Caco-2 (cell line): Measurements from ENCODE around the gene PKM. TPM values are rescaled to one million over a fixed set of nuclear protein-coding genes. Genes with fewer than 3 reads are reported as not detected.

Source experiments
- BruUV-seq: library from RNA; stranded (reverse); fragments of 400-500 nt; replicated peaks from 2 replicates; lab custom pipeline; 2021; lab: Mats Ljungman, UMichigan
- CTCF ChIA-PET: fragments of 300-600 bp; sonication (Branson Sonifier 250); formaldehyde crosslinking; loops from one replicate; lab custom pipeline; 2022; ENCODE audit warnings: antibody characterized with exemption; lab: Charles Lee
- POLR2A ChIA-PET: fragments of 300-600 bp; sonication (Branson Sonifier 250); formaldehyde crosslinking; loops from one replicate; lab custom pipeline; 2022; ENCODE audit warnings: antibody characterized with exemption; lab: Charles Lee
- DNase-seq, 2 experiments: peaks; one replicate each; pipeline versions ENCODE4 v3.0.0 to v3.0.0-alpha.2; 2020 to 2022
- H3K27me3 ChIP-seq: replicated peaks from 2 replicates; pipeline ENCODE4 v1.6.0; 2011; ENCODE audit warnings: low read length; ENCODE audit not compliant: control insufficient read depth, insufficient read depth
- H3K36me3 ChIP-seq: 2 replicates; pipeline ENCODE4 v1.5.1; 2011; ENCODE audit warnings: low read length; ENCODE audit not compliant: control insufficient read depth, insufficient read depth
- H3K4me1 ChIP-seq: fragments of 250-450 bp; sonication (Bioruptor Pico); 2 replicates; pipeline ENCODE4 v1.5.1; 2020; ENCODE audit warnings: mild to moderate bottlenecking
- H3K4me3 ChIP-seq: 2 replicates; pipeline ENCODE4 v1.5.1; 2011; ENCODE audit warnings: low read depth, mild to moderate bottlenecking, control low read depth, low read length
- H3K9me3 ChIP-seq: fragments of 250-450 bp; sonication (Bioruptor Pico); 2 replicates; pipeline ENCODE4 v1.5.1; 2020; ENCODE audit warnings: mild to moderate bottlenecking, moderate library complexity
- H3K27ac Mint-ChIP-seq: one replicate; pipeline ENCODE4 v1.8.0; 2022; ENCODE audit warnings: mixed read lengths; ENCODE audit not compliant: unreplicated experiment
- H3K27me3 Mint-ChIP-seq: one replicate; pipeline ENCODE4 v1.8.0; 2022; ENCODE audit warnings: mixed read lengths; ENCODE audit not compliant: insufficient read depth, unreplicated experiment
- H3K36me3 Mint-ChIP-seq: one replicate; pipeline ENCODE4 v1.8.0; 2022; ENCODE audit warnings: mild to moderate bottlenecking, mixed read lengths; ENCODE audit not compliant: insufficient read depth, unreplicated experiment
- H3K4me1 Mint-ChIP-seq: one replicate; pipeline ENCODE4 v1.8.0; 2022; ENCODE audit warnings: low read depth, mixed read lengths; ENCODE audit not compliant: unreplicated experiment
- H3K4me3 Mint-ChIP-seq: one replicate; pipeline ENCODE4 v1.8.0; 2022; ENCODE audit warnings: mild to moderate bottlenecking, moderate library complexity, mixed read lengths; ENCODE audit not compliant: unreplicated experiment
- H3K9me3 Mint-ChIP-seq: one replicate; pipeline ENCODE4 v1.8.0; 2022; ENCODE audit warnings: mixed read lengths; ENCODE audit not compliant: unreplicated experiment
- CTCF ChIP-seq, 2 experiments: fragments of 200-600 bp in 1 of 2; IDR thresholded peaks; 1 replicate in 1 of 2; 2 replicates in 1 of 2; pipeline versions ENCODE4 v1.5.1 to v1.8.0; 2011 to 2022; ENCODE audit warnings: antibody characterized with exemption in 1 of 2, control low read depth in 1 of 2, inconsistent platforms in 1 of 2, low read depth in 1 of 2, low read length in 1 of 2, mild to moderate bottlenecking in 1 of 2, moderate library complexity in 1 of 2; ENCODE audit not compliant: insufficient read depth in 1 of 2, severe bottlenecking in 1 of 2, unreplicated experiment in 1 of 2
- intact Hi-C: fragments of 100-400 bp; cut with micrococcal nuclease; formaldehyde crosslinking; loops from one replicate; pipeline ENCODE4 v1.10.0; 2022; ENCODE audit not compliant: unreplicated experiment
- total RNA-seq: library from RNA; stranded (reverse); gene quantifications from 2 replicates; pipeline ENCODE4 v1.2.3, GENCODE V29; 2022

PKM gene
- total RNA-seq, 1 experiment from 2014 or later: 733 TPM

DNA sequence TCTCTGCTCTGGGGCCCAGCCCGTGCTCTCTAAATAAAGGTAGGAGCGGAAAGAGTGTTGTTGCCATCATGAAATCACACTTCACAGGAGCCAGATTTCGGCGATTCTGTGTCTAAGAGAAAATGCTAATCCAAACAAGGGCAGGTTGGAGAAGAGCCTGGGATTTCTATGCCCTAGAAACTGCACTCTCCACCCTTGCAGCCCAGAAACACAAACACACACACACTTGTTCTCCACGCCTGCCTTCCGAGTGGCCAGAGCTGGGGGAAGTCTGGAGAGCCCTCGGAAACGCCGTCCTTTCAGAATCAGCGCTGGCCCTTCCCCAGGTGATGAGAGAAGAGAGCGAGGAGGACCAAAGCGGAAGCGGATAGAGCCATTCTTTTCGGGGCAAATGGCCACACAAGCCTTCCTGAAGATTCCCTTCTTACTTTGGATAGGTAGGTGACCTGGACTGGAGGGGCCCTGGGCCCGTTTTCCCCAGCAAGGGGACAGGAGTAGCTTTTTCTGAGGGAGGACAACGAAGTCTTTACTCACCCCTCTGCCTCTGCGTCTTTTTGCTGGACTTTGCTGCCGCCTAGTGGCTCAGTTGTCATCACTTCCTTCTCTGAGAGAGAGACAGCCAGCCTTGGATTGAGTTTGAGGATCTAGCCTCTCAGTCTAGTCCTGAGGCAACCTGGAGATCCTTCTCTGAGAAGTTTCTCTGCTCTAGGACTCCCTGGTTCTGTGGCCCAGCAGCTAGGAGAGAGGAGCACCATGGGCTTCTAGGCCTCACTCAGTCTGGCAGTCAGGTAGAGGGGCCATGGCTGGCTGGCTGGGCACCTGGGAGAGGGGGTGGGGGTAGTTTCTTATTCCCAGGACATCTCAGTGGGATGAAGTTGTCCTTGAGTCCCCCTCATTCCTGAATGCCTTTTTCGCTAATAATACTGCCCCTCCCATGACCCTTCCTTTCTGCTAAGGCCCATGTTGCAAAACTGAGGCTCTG, 75.1 kb downstream of the PKM start:
- CTCF ChIA-PET: interaction anchor here (0.6 to 1.6 kb wide), 9 partner anchors 12 to 412 kb away, joined by 3 to 8 read pairs (median 4); partner anchors contain the start of genes MYO9A and SENP8
- Mint-ChIP-seq H3K27ac (peak overlapping the region; percentile 60), H3K27me3 (no peaks in the 10 kb centered on the region), H3K9me3 (peaks cover 8% of the 10 kb centered on the region), H3K4me3 (peak overlapping the region; percentile 76), H3K4me1 (peaks cover 8% of the 10 kb centered on the region), H3K36me3 (no peaks in the 10 kb centered on the region)
- DNase-seq: peak; percentile 82 to 85
- Histone ChIP-seq H3K9me3 (no peaks in the 10 kb centered on the region), H3K27me3 (no peaks in the 10 kb centered on the region), H3K4me3 (peak overlapping the region; percentile 36), H3K4me1 (no peaks in the 10 kb centered on the region; the same call in 1 of the 2 replicates), H3K36me3 (no peaks in the 10 kb centered on the region)
- peak; percentile 78 to 85 for TF ChIP-seq CTCF (IDR thresholded peaks at IDR 0.05; ENCODE audit: insufficient read depth in 1 of 2, low read depth in 1 of 2, low read length in 1 of 2, severe bottlenecking in 1 of 2, unreplicated experiment in 1 of 2)
- BruUV-seq: no TSS peak
- intact Hi-C loops: loop anchor here (1.0 to 10.0 kb wide), 5 partner anchors 37 to 401 kb away; partner anchors contain the start of genes MYO9A and SENP8
- POLR2A ChIA-PET: no interaction called here

- no peak for TF ChIP-seq CTCF (IDR thresholded peaks at IDR 0.05; ENCODE audit: insufficient read depth in 1 of 2, low read depth in 1 of 2, low read length in 1 of 2, severe bottlenecking in 1 of 2, unreplicated experiment in 1 of 2)
- Mint-ChIP-seq H3K27me3 (no peaks in the 10 kb centered on the region), H3K4me3 (peak overlapping the region; percentile 76), H3K4me1 (peaks cover 8% of the 10 kb centered on the region), H3K9me3 (peaks cover 12% of the 10 kb centered on the region), H3K36me3 (no peaks in the 10 kb centered on the region), H3K27ac (peak overlapping the region; percentile 60)
- no peak for DNase-seq
- H3K4me3 ChIP-seq: peak overlapping the region; percentile 36; the same call in 1 of the 2 replicates
- no TSS peak for BruUV-seq
- H3K27me3 ChIP-seq: no peaks in the 10 kb centered on the region
- CTCF ChIA-PET: interaction anchor here (0.9 to 1.2 kb wide), 3 partner anchors 37 to 174 kb away, joined by 3 to 4 read pairs (median 4); partner anchors contain the start of genes MYO9A and SENP8
- intact Hi-C loops: loop anchor here (10.0 kb wide), 2 partner anchors 300 to 400 kb away; no protein-coding TSS in a partner anchor
- H3K4me1 ChIP-seq: no peaks in the 10 kb centered on the region
- H3K36me3 ChIP-seq: no peaks in the 10 kb centered on the region
- POLR2A ChIA-PET: no interaction called here
- no peaks in the 10 kb centered on the region for H3K9me3 ChIP-seq
Observed at GRCh38 chr15:72155003-72155621, 75.9 kb downstream of the PKM start.

GRCh38 chr15:72154316-72154715, 76.7 kb downstream of the PKM start:
- no peaks in the 10 kb centered on the region for H3K4me1 ChIP-seq
- DNase-seq: no peak
- no peak overlapping the region for H3K4me3 ChIP-seq
- no peak for TF ChIP-seq CTCF (IDR thresholded peaks at IDR 0.05; ENCODE audit: insufficient read depth in 1 of 2, low read depth in 1 of 2, low read length in 1 of 2, severe bottlenecking in 1 of 2, unreplicated experiment in 1 of 2)
- ChIA-PET CTCF (no interaction called here), POLR2A (no interaction called here)
- intact Hi-C loops: loop anchor here (10.0 kb wide), 2 partner anchors 300 to 400 kb away; no protein-coding TSS in a partner anchor
- H3K27me3 ChIP-seq: no peaks in the 10 kb centered on the region
- H3K27ac Mint-ChIP-seq: no peak overlapping the region
- peaks cover 8% of the 10 kb centered on the region for H3K4me1 Mint-ChIP-seq
- H3K9me3 ChIP-seq: no peaks in the 10 kb centered on the region
- H3K9me3 Mint-ChIP-seq: peaks cover 12% of the 10 kb centered on the region
- BruUV-seq: no TSS peak
- no peaks in the 10 kb centered on the region for H3K36me3 Mint-ChIP-seq
- H3K36me3 ChIP-seq: no peaks in the 10 kb centered on the region
- H3K27me3 Mint-ChIP-seq: no peaks in the 10 kb centered on the region
- H3K4me3 Mint-ChIP-seq: no peak overlapping the region
